Measurements from ENCODE around the gene MTFR1L. TPM values are rescaled to one million over a fixed set of nuclear protein-coding genes. Genes with fewer than 3 reads are reported as not detected.

MTFR1L gene
- total RNA-seq, 4 donors from 2014 or later = 91.1 to 107 (median 101) TPM

GRCh38 chr1:25805863-25806225, 13.9 kb upstream of the MTFR1L start:
- Histone ChIP-seq H3K4me3 (no peak overlapping the region), H3K27me3 (no peaks in the 10 kb centered on the region), H3K27ac (replicated peaks in 1 of 4) (peak overlapping the region; percentile 57 to 68 (median 59)), H3K9me3 (no peaks in the 10 kb centered on the region), H3K4me1 (peaks cover 76 to 84% (median 82%) of the 10 kb centered on the region in 4 donors), H3K36me3 (peaks cover 24 to 64% (median 48%) of the 10 kb centered on the region in 4 donors)
- TF ChIP-seq POLR2AphosphoS5 (IDR thresholded peaks at IDR 0.05) (peak in 1 of 2 donors; percentile 24), EP300 (IDR thresholded peaks at IDR 0.05) (no peak)
- intact Hi-C loops (cut with DNase I) = loop anchor here (10.0 kb wide), 1 partner anchor 561 kb away; the partner anchor contains the start of gene RSRP1
- DNase-seq (ENCODE audit: extremely low spot score) = no peak
- 25% methylated on average over 3 of the region's 3 CpGs for WGBS

GRCh38 chr1:25806418-25806817, 13.3 kb upstream of the MTFR1L start:
- peaks cover 24 to 67% (median 52%) of the 10 kb centered on the region in 4 donors for H3K36me3 ChIP-seq
- peaks cover 73 to 84% (median 80%) of the 10 kb centered on the region in 4 donors for H3K4me1 ChIP-seq
- no peaks in the 10 kb centered on the region for H3K27me3 ChIP-seq
- no peaks in the 10 kb centered on the region for H3K9me3 ChIP-seq
- H3K27ac ChIP-seq (replicated peaks in 1 of 4) = peak overlapping the region; percentile 57 to 68 (median 59)
- H3K4me3 ChIP-seq = no peak overlapping the region
- intact Hi-C loops (cut with DNase I) = loop anchor here (10.0 kb wide), 1 partner anchor 562 kb away; the partner anchor contains the start of gene RSRP1
- TF ChIP-seq CTCF (IDR thresholded peaks at IDR 0.05) = no peak
- no peak for TF ChIP-seq POLR2A (IDR thresholded peaks at IDR 0.05; ENCODE audit: low read depth)
- TF ChIP-seq EP300 (IDR thresholded peaks at IDR 0.05) = no peak
- no peak for TF ChIP-seq POLR2AphosphoS5 (IDR thresholded peaks at IDR 0.05)
- DNase-seq (ENCODE audit: extremely low spot score) = no peak
- 65% methylated on average over 4 of the region's 4 CpGs for WGBS

- H3K4me1 ChIP-seq = peaks cover 62 to 71% (median 67%) of the 10 kb centered on the region in 4 donors
- no peak overlapping the region for H3K4me3 ChIP-seq
- intact Hi-C loops (cut with DNase I) = loop anchor here (10.0 kb wide), 1 partner anchor 563 kb away; the partner anchor contains the start of gene RSRP1
- no peaks in the 10 kb centered on the region for H3K9me3 ChIP-seq
- H3K27ac ChIP-seq (replicated peaks in 1 of 4) = peak overlapping the region; percentile 7 to 57 (median 46)
- DNase-seq (ENCODE audit: extremely low spot score) = no peak
- 71% methylated on average over 11 of the region's 20 CpGs for WGBS
- no peak for TF ChIP-seq POLR2AphosphoS5 (IDR thresholded peaks at IDR 0.05)
- TF ChIP-seq EP300 (IDR thresholded peaks at IDR 0.05) = no peak
- no peak for TF ChIP-seq POLR2A (IDR thresholded peaks at IDR 0.05; ENCODE audit: low read depth)
- no peak for TF ChIP-seq CTCF (IDR thresholded peaks at IDR 0.05)
- peaks cover 24 to 76% (median 64%) of the 10 kb centered on the region in 4 donors for H3K36me3 ChIP-seq
- no peaks in the 10 kb centered on the region for H3K27me3 ChIP-seq
Measured at GRCh38 chr1:25807480-25808390, 12.0 kb upstream of the MTFR1L start.

- Histone ChIP-seq H3K36me3 (peaks cover 25 to 86% (median 73%) of the 10 kb centered on the region in 4 donors), H3K4me3 (no peak overlapping the region), H3K9me3 (no peaks in the 10 kb centered on the region), H3K27ac (replicated peaks in 1 of 4) (no peak overlapping the region), H3K27me3 (no peaks in the 10 kb centered on the region), H3K4me1 (peaks cover 55 to 63% (median 58%) of the 10 kb centered on the region in 4 donors)
- 87% methylated on average over 19 of the region's 34 CpGs for WGBS
- intact Hi-C loops (cut with DNase I) = loop anchor here (10.0 kb wide), 1 partner anchor 564 kb away; the partner anchor contains the start of gene RSRP1
- no peak for DNase-seq (ENCODE audit: extremely low spot score)
- no peak for TF ChIP-seq CTCF (IDR thresholded peaks at IDR 0.05)
- no peak for TF ChIP-seq POLR2A (IDR thresholded peaks at IDR 0.05; ENCODE audit: low read depth)
- no peak for TF ChIP-seq EP300 (IDR thresholded peaks at IDR 0.05)
Measured at GRCh38 chr1:25808481-25809244, 11.1 kb upstream of the MTFR1L start.

Measured in esophagus muscularis mucosa (tissue), 4 donors.